Chondrocyte (in vitro differentiated cells): ENCODE results near the gene NDUFA8. TPM values are rescaled to one million over a fixed set of nuclear protein-coding genes. Genes with fewer than 3 reads are reported as not detected.

Experiments used
- DNase-seq: peaks from one replicate; pipeline ENCODE4 v3.0.0; 2021; ENCODE audit warnings: mixed read lengths, low spot score
- H3K27ac Mint-ChIP-seq: one replicate; pipeline ENCODE4 v1.8.0; 2021; ENCODE audit warnings: mild to moderate bottlenecking, moderate library complexity, mixed read lengths; ENCODE audit not compliant: unreplicated experiment
- H3K27me3 Mint-ChIP-seq: 2 replicates; pipeline ENCODE4 v1.8.0; 2021; ENCODE audit warnings: low read depth, mixed read lengths
- H3K36me3 Mint-ChIP-seq: 2 replicates; pipeline ENCODE4 v1.8.0; 2021; ENCODE audit warnings: low read depth, mixed read lengths
- H3K4me1 Mint-ChIP-seq: 2 replicates; pipeline ENCODE4 v1.8.0; 2021; ENCODE audit warnings: low read depth, mild to moderate bottlenecking, mixed read lengths
- H3K4me3 Mint-ChIP-seq: one replicate; pipeline ENCODE4 v1.8.0; 2021; ENCODE audit warnings: mild to moderate bottlenecking, moderate library complexity, mixed read lengths; ENCODE audit not compliant: unreplicated experiment
- H3K9me3 Mint-ChIP-seq: 2 replicates; pipeline ENCODE4 v1.8.0; 2021; ENCODE audit warnings: low read depth, mixed read lengths
- CTCF ChIP-seq: fragments of 200-600 bp; sonication (generic); IDR thresholded peaks from 2 replicates; pipeline ENCODE4 v1.5.0; 2021; ENCODE audit warnings: antibody characterized with exemption, mild to moderate bottlenecking, moderate library complexity
- total RNA-seq: library from RNA; stranded (reverse); gene quantifications from 3 replicates; pipeline ENCODE4 v1.2.1, GENCODE V29; 2021

NDUFA8 gene
- total RNA-seq, 1 donor from 2014 or later: 47.9 TPM

- peak; percentile 39 for TF ChIP-seq CTCF
- Mint-ChIP-seq H3K4me3 (no peak overlapping the region), H3K4me1 (peaks cover 13% of the 10 kb centered on the region), H3K9me3 (no peaks in the 10 kb centered on the region), H3K36me3 (no peaks in the 10 kb centered on the region), H3K27ac (no peak overlapping the region), H3K27me3 (peaks cover 39% of the 10 kb centered on the region)
- DNase-seq: no peak
Observed at GRCh38 chr9:122192261-122192875, 32.8 kb upstream of the NDUFA8 start.

- H3K27ac Mint-ChIP-seq: no peak overlapping the region
- no peaks in the 10 kb centered on the region for H3K9me3 Mint-ChIP-seq
- no peak for TF ChIP-seq CTCF
- no peak overlapping the region for H3K4me3 Mint-ChIP-seq
- DNase-seq: no peak
- peaks cover 13% of the 10 kb centered on the region for H3K4me1 Mint-ChIP-seq
- H3K27me3 Mint-ChIP-seq: peaks cover 32% of the 10 kb centered on the region
- no peaks in the 10 kb centered on the region for H3K36me3 Mint-ChIP-seq
Observed at GRCh38 chr9:122191584-122191983, 32.0 kb upstream of the NDUFA8 start.

- Mint-ChIP-seq H3K36me3 (no peaks in the 10 kb centered on the region), H3K27me3 (peaks cover 32% of the 10 kb centered on the region), H3K4me3 (no peak overlapping the region), H3K4me1 (peaks cover 13% of the 10 kb centered on the region), H3K9me3 (no peaks in the 10 kb centered on the region), H3K27ac (no peak overlapping the region)
- no peak for DNase-seq
- TF ChIP-seq CTCF: no peak
Observed at GRCh38 chr9:122190597-122191381, 31.2 kb upstream of the NDUFA8 start.

GRCh38 chr9:122188369-122188768 is 28.8 kb upstream of the NDUFA8 start:
- peaks cover 13% of the 10 kb centered on the region for H3K4me1 Mint-ChIP-seq
- H3K9me3 Mint-ChIP-seq: no peaks in the 10 kb centered on the region
- TF ChIP-seq CTCF: no peak
- no peak overlapping the region for H3K4me3 Mint-ChIP-seq
- no peak overlapping the region for H3K27ac Mint-ChIP-seq
- peaks cover 39% of the 10 kb centered on the region for H3K27me3 Mint-ChIP-seq
- no peaks in the 10 kb centered on the region for H3K36me3 Mint-ChIP-seq
- no peak for DNase-seq

GRCh38 chr9:122186777-122187470 is 27.3 kb upstream of the NDUFA8 start:
- TF ChIP-seq CTCF: no peak
- no peaks in the 10 kb centered on the region for H3K36me3 Mint-ChIP-seq
- H3K27me3 Mint-ChIP-seq: peaks cover 42% of the 10 kb centered on the region
- peak; percentile 44 for DNase-seq
- H3K4me1 Mint-ChIP-seq: peaks cover under 1% of the 10 kb centered on the region
- no peak overlapping the region for H3K27ac Mint-ChIP-seq
- no peak overlapping the region for H3K4me3 Mint-ChIP-seq
- no peaks in the 10 kb centered on the region for H3K9me3 Mint-ChIP-seq
